GM18858 (cell line): ENCODE results near the gene TBC1D3B.
"Not testable (repeated sequence)": the region's sequence is repeated elsewhere in the genome, so short reads cannot be mapped to it uniquely, and the experiment has no call there.

Experiments
- ATAC-seq: cut with Tn5 transposase; IDR thresholded peaks from one replicate; pipeline ENCODE4 v1.9.1; 2021; ENCODE audit not compliant: unreplicated experiment

Gene TBC1D3B

DNA sequence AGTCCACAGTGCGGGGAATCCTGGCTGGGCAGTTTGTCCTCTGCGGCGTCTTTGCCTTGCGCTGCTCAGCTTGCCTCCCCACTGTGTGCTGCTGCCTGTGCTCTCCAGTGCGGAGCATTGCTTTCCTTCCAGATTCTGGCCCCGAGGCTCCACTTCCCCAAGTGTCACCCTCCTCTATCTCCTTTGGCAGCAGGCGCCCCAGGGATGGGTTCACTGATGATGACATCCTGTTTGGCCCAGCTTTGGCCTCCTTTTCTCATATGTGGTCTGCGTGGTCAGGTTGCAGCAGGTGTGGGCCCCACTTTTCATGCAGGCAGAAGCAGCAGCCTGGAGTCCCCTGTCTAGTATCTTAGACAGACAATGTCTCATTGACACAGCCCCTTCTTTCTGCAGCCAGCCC, 25.1 kb upstream of the TBC1D3B start:
- ATAC-seq, result not testable (repeated sequence)

- ATAC-seq, result not testable (repeated sequence)
Observed at GRCh38 chr17:36201102-36201501, 24.7 kb upstream of the TBC1D3B start.

DNA sequence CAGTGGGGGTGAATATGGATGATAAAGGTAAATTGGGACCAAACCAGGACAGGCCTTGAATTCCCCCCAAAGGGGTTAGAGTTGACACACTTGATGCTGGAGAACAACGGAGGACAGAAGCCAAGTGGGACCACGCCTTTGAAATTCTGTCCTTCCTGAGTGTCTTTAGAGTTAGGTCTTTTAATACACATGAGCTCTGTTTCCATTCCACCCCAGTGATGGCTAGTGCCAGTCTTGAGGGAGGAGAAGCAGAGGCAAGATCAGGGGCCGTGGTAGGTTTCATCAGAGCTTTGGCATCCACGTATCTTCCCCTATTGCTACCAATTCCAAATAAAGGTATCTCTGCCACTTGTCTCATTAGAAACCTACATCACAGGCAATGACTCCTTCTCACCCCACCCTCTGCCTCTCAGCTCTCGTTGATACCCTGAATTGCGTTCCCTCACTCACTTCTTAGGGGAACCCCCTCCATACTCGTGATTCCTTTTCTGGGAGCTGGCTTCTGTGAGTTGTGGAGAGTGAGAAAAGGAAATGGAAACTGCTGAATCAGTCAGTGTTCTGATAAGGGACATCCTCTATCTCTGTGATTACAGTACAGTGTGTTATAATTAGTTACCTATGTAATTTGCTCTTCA, 22.5 kb upstream of the TBC1D3B start:
- ATAC-seq, result peak; percentile 23

DNA sequence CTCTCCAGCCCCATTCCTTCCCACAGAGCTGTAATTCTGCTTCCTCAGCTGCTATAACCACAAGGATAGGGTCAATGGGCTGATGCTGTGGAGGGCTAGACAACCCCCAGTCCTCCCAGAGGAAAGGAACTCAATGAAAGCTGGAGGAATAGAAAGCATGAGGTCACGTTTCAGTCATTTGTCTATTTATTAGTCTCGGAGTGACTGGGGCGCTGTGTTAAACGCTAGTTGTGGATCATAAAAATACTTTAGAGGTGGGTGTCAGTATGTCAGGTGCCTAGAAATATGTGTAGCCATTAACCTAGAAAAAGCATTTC, 20.9 kb upstream of the TBC1D3B start:
- no peak for ATAC-seq

DNA sequence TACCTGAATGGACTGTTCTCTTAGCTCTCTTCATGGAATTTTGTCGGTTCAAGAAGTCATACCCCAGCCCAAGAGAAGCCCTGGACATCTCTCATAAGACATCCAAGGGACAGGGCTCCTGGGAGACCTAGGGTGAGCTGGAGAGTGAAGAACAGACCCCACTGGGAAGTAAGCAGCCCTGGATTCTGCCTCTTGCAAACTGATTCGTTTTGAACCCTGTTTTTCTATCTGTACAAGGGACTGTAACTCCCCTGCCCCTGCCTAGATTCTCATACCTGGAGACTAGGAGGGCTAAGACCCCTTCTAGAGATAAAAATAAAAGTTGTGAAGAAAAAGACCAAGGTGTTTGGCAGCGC, 19.7 kb upstream of the TBC1D3B start:
- no peak for ATAC-seq

GRCh38 chr17:36195434-36196130, 19.1 kb upstream of the TBC1D3B start:
- ATAC-seq, result no peak

- ATAC-seq, result not testable (repeated sequence)
Observed at GRCh38 chr17:36194832-36195433, 18.5 kb upstream of the TBC1D3B start.

GRCh38 chr17:36194147-36194831, 17.9 kb upstream of the TBC1D3B start:
- ATAC-seq, result not testable (repeated sequence)

DNA sequence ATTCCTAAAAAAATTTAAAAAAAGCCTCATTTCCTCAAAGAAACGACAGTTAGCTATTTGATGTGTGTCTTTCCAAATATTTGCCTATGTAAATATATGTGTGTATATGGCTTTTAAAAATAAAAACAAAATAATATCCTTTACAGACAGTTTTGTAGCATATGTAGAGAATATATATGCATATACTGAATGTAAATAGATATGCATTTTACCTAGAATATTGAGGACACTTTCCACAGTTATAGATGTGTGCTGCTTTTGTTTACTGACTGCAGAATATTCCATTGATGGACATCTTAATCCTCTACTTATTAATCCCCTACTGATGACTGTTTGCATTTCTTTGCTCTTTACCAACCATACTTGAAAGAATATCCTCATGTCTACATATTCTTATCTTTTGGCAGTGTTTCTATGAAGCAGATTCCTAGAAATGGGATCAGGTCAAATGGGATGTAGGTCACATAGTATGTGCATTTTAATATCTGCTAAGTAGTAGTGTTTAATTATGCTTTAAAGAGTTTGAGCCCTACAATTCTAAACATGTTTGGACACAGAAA, 16.9 kb upstream of the TBC1D3B start:
- ATAC-seq, result no peak

- ATAC-seq, result not testable (repeated sequence)
Observed at GRCh38 chr17:36190549-36191330, 14.3 kb upstream of the TBC1D3B start.

DNA sequence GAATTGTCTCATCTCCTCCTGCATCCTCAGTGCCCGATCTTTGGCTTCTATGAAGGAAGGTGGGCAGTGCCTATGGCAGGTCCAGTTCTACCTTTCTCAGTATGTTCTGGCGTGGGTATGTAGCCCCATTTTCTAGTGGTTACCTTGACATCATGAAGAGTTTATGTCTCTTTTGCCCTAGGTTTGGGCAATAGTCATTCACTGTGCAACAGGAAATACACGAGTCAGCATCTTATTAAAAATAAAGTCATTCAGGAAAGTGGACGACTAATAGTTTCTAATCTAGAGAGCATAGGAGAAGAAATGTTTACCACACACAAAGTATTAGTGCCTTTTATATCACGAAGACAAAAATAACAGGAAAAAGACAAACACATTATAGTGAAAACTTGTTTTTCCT, 13.6 kb upstream of the TBC1D3B start:
- not testable (repeated sequence) for ATAC-seq

DNA sequence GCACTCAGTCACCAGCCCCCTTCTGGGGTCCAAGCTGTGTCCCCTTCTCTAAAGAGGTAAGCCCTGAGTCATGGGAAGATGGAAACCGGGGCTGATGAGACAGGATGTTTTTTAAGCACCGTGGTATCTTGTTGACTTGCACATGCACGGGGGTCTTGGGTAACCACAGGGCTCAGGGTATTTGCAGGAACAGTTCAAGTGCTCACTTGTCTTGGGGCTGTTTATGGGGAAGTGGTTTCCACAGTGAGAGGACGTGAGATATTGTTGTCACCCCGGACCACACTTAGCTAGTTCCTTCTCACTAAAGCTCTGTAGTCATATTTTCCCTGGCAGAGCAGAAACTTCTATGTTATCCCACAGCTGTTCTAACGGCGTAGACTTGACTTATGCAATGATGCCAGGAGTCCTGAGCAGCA, 12.5 kb upstream of the TBC1D3B start:
- ATAC-seq, result peak; percentile 52

DNA sequence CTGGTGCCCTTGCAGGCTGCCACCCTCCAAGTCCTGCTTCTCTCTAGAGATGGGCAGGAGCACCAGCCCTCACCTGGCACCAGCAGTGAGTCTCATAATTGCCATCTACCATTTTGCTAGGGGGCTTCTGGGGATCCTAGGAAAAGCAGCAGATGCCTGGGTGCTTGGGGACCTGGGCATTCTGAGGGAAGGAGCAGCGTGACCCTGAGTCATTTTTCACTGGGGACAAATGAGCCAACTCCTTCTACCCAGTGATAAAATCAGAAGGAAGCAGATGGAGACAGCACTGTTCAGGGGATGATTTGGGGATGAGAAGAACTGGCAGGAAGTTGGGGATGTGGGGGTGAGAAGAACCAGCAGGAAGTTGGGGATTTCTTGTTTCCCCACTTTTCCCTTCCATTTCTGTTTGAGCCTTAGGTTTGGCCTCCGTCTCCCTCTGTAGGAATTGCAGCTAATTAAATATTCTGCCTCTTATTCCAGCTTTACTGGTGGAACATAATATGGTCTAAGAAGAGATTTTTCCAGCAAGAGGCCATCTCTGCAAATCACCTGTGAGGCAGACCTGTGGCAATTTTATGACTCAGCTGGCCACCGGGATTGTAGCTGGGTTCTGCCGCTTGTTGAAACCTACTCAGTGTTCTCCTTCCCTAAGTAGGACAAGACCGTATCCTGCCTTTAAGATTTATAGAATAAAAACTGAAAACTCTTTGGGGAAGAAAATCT, 11.7 kb upstream of the TBC1D3B start:
- not testable (repeated sequence) for ATAC-seq

- ATAC-seq, result not testable (repeated sequence)
Observed at GRCh38 chr17:36186810-36187763, 10.7 kb upstream of the TBC1D3B start.

DNA sequence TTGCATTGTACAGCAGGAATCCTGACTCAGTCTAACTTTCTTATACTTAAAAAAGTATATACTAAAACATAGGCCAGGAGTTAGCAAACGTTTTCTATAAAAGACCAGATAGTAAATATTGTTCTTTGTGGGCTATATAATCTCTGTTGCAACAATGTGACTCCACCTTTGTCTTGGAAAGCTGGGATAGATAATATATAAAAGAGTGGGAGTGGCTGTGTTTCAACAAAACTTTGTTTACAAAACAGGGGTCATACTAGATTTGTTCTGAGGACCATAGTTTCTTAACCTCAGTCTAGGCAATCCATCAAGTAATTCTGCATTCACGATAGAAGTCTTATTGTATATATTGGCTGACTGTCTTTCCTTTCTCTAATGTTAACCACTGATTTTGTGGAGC, 9.0 kb upstream of the TBC1D3B start:
- ATAC-seq, result no peak

GRCh38 chr17:36184023-36184765, 7.8 kb upstream of the TBC1D3B start:
- ATAC-seq, result no peak

DNA sequence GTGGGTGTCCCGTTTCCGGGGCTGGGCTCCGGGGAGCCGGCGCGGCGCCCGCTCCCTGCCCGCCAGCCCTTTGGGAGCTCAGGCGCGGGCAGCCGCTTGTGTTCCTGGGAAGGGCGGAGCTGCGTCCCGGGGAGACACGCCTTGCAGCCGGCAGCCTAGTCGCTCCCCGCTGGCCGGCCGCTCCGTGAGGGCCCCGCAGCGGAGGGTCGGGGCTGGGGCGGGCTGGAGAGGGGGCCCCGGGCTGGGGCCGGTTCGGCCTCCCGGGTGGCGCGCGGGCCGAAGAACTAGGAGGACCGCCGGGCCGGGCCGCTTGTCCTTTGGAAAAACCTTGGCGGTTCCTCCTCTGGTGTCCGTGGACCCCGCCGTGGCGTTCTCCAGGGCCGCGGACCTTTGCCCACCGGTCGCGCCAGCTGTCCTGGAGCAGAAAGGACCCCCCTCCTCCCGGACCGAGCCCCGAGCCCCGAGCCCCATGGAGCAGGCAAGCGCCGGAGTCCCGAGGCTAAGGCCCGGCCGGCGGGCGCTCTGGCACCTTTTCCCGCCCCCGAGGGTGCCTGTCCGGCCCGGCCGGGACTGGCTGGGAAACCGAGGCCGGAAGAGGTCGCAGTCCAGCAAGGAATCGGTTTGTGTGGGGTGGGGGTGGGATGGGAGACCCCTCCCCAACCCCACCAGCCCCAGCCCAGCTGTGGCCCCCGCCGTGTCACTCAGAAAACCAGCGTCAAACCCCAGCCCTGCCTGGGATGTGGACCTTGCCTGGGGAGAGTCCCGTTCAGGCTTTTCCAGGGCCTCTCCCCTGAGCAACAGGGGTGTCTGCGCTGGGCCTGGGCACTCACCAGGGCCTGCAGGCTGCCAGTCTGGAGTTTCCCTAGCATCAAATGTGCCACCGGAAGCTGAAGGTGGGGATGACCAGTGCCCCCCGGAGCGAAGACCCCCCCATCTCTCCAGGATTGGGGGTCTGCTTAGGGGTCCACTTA, 6.8 kb upstream of the TBC1D3B start:
- ATAC-seq, result no peak
